Stimulated activated CD8-positive, alpha-beta memory T cell treated with anti-CD3 and anti-CD28 coated beads, Interleukin-4, amount 100 ng/mL, for 48 hours (primary cell): ENCODE data around the gene ATG16L1.

ENCODE experiments used
- DNase-seq: peaks from one replicate; pipeline ENCODE4 v3.0.0-alpha.2; 2020

The ATG16L1 gene

DNA sequence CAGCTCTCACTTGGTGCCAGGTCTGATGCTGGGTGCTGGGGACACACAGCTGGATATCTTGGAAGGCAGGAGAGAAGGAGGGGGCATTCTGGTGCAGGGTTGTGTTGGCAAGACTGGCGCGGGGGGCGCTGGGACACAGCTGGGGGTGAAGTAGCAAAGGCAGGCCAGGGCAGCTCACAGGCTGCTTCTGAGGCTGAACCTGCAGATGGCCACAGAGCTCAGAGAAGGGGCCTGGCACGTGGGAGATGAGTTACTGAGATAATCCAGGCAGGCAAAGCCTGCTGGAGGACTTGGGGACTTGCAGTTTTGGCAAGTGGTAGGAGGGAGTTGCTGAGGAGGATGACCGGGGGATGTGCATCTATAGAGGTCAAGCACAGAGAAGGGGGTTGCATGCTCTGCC, 86.6 kb downstream of the ATG16L1 start:
- no peak for DNase-seq

DNA sequence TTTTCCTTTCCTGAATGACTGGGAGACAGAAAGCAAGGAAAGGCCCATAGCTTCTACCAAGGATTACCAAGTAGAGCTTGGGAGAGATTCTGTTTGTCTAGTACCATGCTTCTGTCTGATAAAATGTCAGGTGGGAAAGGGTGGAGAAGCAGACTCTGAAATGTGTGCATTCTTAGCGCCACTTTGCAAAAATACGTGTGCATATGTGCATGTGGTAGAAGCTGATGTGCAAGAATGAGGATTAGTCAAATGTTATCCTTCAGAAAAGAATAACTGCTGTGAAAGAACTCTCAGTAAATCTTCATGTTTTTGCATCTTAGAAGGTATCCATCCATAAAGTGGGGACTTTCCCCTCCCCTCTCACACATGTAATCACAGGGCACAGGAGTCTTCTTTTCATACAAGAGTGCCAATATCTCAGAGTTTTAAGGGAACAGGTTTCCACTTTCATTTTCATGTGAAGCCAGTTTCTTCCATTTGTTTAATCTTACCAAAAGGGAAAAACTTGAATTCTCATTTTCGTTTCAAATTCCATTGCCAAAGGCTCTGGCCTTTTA, 87.4 kb downstream of the ATG16L1 start:
- DNase-seq: no peak

DNA sequence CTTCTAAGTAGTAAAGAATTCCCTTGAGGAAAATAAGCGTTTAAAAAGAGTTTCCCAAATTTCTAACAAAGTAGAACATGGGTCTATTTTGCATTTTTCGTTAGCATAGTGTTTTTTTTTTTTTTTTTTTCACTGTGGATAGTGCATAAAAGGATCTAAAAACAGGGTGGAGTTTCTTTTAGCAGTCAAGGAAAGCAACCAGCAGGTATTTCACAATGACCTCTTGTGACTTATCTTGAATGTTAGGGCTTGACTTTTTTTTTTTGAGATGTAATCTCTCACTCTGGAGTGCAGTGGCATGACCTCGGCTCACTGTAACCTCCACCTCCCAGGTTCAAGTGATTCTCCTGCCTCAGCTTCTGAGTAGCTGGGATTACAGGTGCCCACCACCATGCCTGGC, 88.0 kb downstream of the ATG16L1 start:
- DNase-seq: no peak

DNA sequence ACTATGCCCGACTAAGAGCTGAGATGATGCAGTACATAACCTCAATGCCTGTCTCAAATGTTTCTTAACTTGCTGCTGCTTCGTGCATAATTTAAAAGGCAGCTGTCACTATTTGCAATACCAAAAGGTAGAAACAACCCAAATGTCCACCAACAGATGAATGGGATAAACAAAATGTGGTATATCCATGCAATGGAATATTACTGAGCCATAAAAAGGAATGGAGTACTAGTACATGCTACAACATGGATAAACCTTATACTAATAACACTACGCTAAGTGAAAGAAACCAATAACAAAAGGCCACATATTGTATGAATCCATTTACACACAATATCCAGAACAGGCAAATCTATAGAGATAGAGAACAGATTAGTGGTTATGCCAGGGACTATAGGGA, 89.8 kb downstream of the ATG16L1 start:
- DNase-seq: no peak

DNA sequence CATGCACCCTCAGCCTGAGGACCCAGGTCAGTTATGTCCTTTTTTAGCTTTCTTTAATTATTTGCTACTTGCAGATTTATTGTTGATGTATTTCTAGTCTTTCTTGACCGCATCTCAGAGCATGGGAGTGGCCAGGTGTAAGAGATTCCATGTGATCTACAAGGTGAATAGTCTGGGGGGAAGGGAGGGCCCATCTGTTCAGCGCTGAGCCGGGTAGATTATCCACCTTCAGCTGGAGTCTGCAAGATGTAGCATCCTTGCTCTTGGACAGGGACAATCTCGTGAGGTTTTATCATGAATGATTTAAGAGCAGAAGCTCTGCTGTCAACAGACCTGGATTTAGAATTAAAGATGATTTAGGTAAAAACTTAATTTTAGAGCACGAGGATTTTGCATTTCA, 90.8 kb downstream of the ATG16L1 start:
- DNase-seq: no peak

DNA sequence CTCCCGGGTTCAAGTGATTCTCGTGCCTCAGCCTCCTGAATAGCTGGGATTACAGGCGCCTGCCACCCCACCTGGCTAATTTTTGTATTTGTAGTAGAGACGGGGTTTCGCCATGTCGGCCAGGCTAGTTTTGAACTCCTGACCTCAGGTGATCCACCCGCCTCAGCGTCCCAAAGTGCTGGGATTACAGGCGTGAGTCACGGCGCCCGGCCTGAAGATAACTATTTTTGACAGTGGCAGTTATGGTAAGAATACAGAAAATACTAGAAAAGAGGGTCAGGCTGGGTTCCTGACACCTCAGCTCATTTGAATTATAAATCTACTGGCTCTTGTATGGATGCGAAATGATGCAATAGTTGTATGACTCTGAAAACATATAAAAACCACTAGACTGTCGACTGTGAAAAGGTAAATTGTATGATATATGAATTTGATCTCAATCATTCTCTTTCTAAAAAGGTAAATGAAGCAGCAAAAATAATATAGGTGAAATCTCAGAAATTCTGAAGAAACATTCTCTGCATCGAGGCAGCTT, 91.8 kb downstream of the ATG16L1 start:
- DNase-seq: no peak
